ENCODE data around the gene LOXL3.

Gene LOXL3

DNA sequence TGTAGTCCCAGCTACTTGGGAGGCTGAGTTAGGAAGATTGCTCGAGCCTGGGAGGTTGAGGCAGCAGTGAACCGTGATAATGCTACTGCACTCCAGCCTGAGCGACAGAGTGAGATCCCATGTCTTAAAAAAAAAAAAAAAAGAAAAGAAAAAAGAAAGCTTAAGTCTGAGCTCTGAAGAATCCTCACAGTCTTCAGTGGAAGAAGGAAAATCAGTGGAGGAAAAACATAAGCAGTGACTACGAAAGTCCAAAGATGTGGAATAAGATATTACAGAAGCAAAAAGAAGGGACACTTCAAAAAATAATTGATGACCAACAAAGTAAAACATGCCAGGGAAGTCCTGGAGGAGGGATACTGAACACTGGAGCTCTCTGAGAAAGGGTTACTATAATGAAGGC, 43.5 kb downstream of the LOXL3 start:
- DNase-seq (ENCODE audit: low read depth in 2 of 2, low spot score in 1 of 2), result no peak

DNA sequence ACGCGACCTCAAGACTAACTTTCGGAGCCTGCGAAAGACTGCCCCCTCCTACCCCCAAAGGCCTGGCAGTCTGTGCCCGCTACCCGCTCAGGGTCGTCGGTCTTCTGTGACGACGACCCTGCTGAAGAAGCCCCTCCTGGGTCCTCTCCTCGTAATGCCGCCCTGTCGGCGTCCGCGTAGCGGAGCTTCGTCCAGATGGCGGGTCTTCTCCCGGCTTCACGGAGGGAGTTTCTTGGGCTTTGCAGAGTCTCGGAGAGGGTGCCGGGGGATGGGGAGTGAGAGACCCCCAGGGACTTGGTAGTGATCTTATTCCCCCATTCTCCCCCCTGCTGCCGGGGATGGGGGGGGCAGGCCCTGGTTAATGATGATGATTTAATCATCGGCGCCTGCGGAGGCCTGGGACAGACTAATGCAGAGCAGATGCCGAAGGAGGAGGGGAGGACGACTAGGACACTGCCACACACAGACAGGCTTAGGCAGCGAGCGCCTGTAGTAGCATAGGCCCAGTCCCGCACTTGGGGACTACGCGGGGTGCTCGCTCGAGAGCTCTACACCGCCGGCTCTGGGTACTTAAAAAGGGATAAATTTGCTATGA, 45.7 kb downstream of the LOXL3 start:
- no peak for DNase-seq (ENCODE audit: low read depth in 2 of 2, low spot score in 1 of 2)

DNA sequence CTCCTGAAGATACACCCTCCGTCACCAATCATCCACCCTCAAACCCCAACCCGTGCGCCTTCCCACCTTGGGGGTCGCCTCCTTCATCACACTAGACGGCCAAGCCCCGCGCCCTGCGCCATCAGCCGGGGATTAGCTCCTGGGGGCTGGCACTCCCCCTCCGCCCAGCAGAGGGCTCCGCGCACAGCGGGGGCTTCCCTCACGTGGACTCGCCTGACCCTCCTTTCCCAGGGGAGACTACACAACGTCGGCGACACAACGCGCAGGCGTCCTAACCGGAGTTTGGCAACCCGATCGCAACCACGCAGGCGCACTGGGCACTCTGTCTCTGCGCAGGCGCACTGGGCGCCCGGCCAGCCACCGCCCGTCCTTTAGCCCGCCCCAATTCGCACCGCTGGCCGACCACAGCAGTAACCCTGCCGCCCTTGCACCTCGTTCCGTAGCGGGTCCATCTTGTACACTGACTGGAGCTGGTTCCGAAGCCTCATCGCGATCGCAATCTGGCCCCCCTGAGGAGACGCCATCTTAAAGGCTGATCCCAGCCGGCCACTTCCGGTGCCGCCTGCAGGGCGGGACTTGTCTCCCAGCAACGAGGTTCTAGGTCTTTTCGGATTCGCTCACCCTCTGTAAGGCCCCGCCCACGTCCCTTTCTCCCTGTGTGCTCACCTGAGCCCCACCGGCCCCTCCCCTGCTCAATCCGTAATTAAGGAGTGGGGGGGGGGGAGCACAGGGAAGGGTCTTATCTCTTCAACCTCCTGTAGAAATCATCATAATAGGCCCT, 46.4 kb downstream of the LOXL3 start, which contains the start of gene PCGF1:
TSS of gene PCGF1 (minus strand) at position 551 of the 781 bp plus-strand sequence. CDS start at position 524, 27 bp downstream.
- peak; percentile 96 to 98 for DNase-seq (ENCODE audit: low read depth in 2 of 2, low spot score in 1 of 2)

DNA sequence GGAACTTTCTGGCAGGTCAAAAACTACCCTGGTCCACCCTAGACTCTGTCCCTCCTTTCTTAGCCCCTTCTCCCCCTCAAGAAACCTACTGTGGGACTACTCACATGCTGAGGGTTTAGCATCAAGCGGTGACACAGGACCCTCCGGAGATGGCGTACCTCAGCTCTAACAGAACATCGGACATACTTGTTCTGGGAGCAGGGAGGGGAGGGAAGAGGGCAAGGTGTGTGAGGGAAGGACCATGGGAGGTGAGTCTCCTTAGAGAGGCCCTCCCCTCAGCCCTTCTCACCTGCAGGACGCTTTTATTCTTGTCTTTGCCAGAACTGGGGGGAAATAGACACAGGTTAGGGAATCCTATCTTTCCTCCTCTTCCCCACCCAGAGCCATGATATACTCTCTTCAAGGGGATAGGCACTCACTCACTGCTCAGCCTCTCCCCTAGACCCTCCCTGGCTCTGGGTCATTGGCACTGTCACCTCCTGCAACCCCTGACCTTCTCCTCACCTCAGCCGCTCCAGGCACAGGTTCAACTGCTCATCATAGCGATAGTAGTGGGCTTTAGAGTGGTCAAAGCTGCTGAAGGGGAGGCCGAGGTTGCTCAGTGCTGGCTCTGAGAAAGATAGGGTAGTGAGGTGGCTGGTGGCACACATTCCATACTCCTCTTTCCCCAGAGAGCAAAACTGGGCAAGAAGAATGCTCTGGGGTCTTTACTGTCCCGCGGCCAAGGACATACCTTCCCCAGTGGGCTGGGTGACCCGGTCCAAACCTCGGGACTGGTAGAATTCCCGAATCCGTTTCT, 48.1 kb downstream of the LOXL3 start:
- DNase-seq (ENCODE audit: low read depth in 2 of 2, low spot score in 1 of 2), result no peak

DNA sequence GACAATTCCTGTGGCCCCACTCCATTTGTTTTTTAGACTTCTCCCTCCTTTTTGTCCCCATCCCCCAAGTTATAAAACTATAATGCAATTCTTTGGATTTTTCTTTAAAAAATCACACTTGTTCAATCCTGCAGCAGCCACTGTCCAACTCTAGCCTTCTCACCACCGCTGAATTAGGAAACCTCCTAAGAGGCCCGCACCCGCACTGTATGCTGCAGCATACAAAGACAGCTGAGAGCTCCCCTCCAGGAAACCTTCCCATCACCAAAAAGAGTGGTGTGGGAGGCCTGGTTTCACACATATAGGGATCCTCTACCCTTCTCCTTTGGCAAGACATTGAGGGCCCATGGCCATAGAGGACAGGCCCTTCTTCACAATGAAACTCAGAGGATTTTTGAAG, 49.2 kb downstream of the LOXL3 start:
- no peak for DNase-seq (ENCODE audit: low read depth in 2 of 2, low spot score in 1 of 2)

DNA sequence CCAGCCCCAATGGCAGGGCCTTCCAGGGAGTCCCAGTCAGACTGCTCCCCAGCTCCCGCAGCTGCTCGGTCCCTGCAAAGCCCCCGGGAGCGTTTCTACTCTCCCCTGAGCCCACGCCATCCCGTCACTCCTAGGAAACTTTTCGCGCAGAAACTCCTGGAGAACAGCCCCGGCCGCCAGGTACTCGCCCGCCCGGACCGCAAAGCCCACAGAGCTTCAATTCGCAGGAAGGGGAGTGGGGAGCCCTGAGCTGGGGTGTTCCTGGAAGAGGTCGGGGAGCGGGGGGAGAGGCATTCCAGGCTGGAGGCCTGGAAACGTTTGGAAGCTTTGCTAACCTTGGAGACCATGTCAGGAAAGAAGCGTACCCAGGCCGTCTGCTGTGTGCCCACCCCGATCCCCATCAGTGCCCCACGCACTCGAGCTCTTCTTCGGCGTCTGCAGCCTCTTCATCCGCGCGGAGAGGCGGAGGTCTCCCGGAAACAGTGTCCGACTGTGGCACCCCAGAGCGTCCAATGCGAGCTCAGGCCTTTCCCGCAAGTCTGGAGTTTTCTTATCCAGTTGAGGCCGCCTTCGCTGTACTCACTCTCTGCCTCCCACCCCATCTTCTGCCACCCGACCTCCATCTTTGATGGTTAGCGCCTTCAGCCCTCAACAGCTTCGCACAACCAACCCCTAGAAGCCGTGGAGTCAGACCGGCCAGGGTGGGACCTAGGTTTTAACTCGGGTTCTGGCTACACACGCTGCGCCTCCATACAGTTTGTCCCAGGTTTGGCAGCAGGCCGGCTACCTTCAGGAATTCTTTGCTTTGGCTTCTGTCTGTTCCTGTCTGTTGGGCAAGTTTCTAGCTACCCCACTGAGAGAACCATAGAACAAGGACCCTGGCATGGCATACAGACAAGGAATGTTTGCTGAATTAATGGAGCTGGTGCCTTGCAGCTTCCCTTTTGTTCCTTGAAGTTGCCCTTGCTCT, 50.0 kb downstream of the LOXL3 start:
- no peak for DNase-seq (ENCODE audit: low read depth in 2 of 2, low spot score in 1 of 2)

DNA sequence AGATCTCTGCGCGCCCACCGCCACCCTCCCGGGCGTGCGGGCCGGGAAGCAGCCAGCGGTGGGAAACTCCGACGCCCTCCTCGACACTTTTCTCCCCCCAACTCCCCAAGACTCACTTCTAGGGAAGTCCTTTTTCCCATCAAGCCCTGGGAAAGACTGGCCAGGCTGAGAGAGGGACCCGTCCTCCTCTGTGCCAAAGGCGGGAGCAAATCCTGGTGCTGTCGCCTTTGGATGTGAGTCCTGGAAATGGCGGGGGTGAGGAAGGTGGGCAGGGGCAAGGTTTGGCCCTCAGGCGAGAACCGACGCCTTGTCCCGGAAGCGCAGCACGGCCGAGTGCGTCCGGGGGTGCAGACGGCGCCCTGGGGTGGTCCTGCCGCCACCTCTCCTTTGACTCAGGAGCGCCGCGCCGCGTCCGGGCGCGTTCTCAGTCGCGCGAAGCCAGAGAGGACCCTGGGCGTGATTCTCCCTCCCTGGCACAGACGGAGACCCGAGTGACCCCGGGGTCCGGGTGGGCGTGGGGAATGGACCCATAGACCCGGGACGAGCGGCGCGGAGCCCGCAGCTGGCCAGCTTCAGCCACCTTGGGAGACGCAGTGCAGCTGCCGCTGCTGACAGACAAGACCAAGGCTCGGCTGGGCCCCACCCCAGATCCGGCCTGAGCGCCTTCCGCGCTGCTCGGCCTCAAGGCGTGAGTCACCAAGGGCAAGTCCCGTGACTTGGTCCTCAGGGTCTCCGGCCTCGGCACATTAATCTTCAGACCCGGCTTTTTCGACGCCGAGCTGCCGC, 50.8 kb downstream of the LOXL3 start:
- peak in 1 of 2 donors; percentile 30 for DNase-seq (ENCODE audit: low read depth in 2 of 2, low spot score in 1 of 2)

DNA sequence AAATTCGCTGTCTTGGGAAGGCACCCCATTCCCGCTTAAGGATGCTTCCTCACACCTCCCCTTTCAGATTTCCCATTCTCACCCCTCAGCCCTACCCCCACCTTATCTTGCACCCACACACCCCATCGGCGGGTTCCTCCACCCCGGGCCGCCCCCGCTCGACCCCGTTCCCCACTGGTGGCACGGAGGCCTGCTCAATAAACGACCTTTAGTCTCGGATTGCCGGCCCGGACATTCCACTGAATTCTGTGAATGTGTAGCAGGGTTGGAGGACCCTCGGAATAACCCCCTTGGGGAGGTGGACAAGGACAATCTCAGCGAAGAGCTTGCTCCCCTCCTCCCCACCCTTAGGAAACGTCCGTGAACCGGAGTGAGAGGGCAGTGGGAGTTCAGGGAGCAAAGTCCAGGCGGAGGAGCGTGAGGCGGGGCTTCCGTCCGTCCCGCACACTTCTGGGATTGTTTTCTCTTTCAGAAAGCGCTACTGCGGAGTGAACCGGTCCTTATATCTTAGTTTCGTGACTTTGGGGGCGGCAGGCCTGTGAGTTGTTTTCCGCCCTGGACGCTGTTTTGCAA, 51.5 kb downstream of the LOXL3 start:
- no peak for DNase-seq (ENCODE audit: low read depth in 2 of 2, low spot score in 1 of 2)

DNA sequence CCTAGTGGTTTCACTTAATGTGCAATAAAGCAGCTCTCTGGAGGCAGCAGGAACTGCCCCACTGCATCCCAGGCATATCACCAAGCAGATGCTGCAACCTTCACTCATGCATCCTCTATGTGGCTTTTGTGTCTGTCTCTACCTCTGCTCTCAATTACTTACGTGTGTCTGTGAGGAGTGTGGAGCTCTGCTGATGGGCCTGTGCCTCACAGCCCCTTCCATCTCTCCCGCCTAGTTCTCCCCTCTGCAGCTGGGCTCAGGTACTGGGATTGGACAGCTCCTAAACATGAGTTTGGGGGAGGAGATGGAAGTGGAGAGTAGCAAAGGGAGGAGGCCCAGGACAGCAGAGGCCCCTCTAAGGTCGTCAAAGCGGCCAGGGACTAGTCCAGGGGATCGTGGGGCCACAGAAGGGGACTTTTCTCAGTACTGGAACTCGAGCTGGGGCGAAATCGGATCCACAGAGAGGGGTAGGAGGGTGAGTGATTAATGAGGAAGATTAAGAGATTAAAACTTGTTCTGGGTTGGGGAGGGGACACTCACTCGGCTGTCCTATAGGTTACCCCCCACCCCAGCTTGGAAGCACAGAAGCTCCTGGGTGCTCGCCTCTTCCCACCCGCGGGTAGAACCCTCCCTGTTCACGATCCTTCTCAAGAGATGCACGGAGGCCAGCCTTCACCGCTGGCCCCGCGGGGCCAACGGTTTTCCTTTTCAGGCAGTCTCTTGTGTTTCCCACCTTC, 52.2 kb downstream of the LOXL3 start:
- no peak for DNase-seq (ENCODE audit: low read depth in 2 of 2, low spot score in 1 of 2)

DNA sequence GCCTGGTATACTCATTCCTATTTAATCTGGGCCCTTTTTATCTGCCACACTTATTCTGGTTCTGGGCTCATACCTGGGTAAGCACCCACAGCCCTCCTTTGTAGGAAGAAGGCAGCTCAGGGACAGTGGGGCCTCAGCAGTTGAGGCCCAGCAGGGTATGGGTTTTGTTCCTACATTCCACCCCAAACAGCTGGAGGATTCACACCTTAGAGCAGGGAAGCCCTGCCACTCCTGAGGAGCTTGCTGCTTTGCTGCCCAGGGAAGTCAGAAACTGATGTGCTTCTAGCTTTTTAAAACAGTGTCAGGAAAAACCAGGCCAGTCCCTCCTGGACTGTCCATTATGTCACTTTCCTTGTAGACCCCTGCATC, 53.2 kb downstream of the LOXL3 start:
- no peak for DNase-seq (ENCODE audit: low read depth in 2 of 2, low spot score in 1 of 2)

DNA sequence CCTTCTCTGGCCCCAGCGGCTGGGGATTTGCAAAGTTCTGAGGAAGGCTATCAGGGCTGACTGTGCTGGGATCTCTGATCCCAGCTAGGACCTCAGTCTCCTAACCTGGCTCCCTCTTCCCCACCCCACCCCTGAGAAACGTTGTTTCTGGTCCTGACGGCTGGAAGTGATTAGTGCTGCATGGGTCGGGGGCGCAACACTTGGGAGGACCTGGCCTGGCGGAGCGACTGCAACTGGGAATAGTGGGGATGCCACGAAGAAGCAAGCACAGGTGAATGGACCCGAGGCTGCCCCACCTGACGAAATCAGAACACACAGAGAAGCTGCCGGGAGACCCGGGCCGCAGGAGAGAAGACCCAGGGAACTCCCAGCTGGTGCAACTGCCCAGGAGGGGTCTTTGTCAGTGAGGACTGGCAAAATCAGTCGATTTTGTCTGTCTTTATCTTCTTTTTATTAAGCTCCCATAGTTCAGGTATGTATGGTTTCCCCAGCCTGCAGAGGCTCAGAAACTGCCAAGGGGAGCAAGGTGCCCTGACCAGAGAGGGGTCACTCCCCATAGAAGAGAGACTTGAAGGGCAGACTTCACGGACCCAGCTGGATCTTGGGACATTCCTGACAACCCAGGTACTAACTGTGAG, 53.7 kb downstream of the LOXL3 start:
- no peak for DNase-seq (ENCODE audit: low read depth in 2 of 2, low spot score in 1 of 2)

DNA sequence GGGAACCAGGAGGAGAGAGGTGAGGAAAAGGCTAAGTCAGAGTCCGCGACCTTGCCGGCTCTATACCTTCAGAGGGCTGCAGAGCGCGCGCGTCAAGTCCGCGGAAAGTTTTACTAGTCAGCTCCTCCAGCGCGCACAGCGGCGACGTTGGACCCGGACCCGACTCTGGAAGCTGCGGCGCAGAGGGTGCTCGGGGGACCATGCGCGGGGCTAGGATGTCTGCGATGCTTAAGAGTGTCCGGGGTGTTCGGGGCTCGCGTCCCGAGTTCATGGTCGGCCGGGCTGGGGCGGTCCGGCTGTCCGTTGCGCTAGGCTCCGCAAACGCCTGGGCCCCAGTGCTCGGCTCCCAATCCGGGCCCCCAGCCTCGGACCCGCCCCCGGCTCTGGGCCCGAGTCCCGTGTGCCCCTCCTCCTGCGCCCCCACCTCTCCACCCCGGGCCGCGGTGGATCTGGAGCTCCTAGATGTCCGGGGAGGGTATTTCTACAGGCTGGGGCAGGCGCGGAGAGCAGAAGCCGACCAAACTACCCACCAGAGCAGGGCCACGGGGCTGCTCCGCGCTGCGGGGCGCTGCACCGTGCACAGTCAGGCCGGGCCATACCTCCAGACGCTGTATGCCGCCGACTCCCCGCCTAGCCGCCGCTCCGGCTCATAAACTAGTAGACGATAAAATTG, 54.3 kb downstream of the LOXL3 start, which contains the start of gene LBX2:
TSS of gene LBX2 (minus strand) at position 337 of the 673 bp plus-strand sequence. CDS start at position 271, 66 bp downstream.
- DNase-seq (ENCODE audit: low read depth in 2 of 2, low spot score in 1 of 2), result no peak

DNA sequence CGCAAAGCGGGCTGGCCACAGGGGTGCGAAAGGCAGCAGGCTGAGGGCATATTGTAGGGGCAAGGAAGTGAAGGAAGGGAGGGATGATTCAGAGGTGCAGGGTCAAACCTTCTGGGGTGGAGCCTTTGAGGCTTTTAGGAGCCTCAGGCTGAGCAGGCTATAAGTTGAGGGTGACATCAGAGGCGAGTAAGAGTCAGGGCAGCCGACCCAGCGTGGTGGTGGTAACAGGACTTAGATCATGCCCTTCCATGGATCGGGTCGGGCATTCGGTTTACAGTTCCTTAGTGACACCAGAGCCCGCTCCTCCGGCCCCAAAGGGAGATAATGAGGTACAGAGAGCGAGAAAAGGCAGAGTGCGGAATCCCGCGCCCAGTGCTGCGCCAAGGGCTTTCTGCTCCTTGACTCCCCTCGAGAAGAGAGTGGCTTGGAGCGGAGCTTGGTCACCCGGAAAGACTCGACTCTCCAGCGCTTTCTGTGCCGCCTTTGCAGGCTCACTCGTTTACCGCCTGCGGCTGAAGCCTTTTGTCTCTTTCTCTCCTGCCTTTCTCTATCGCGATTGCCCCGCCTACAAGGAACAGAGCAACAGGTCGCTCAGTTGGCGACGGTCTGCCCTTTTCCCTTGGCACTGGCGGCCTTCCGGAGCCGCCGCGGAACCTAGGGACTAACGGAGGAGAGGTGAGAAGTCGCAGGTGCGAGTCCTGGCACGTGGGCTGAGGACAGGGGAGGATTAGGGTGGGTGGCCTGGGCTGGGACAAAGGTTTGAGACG, 55.1 kb downstream of the LOXL3 start:
- no peak for DNase-seq (ENCODE audit: low read depth in 2 of 2, low spot score in 1 of 2)

DNA sequence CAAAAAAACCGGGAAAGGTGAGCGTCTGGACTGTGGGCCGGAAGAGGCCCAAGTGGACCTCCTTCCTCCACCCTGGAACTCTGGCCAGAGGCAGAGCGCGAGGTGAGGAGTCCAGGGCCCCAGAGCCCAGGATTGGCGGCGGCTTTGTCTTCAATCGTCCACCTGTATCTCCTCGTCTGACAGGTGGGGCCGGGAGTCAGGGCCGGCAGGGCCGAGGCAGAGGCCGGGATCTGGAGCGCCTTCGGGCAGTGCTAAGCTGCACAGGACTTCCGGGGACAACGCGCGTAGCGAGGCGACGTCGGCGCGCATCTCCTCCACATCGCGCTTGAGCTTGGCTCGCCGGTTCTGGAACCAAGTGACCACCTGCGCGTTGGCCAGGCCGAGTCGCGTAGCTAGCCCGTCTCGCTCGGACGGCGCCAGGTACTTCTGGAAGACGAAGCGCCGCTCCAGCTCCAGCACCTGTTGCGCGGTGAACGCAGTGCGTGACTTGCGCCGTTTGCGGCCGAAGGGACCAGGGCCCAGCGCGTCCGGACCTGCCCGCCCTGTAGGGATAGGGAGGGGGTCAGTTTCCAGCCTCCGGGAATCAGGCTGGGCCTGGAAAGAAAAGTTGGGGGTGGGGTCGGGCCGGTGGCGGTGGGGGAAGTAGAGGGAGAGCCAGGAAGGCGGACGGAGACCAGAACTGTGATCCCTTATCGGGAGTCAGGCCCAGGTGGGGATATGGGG, 55.8 kb downstream of the LOXL3 start:
- no peak for DNase-seq (ENCODE audit: low read depth in 2 of 2, low spot score in 1 of 2)

DNA sequence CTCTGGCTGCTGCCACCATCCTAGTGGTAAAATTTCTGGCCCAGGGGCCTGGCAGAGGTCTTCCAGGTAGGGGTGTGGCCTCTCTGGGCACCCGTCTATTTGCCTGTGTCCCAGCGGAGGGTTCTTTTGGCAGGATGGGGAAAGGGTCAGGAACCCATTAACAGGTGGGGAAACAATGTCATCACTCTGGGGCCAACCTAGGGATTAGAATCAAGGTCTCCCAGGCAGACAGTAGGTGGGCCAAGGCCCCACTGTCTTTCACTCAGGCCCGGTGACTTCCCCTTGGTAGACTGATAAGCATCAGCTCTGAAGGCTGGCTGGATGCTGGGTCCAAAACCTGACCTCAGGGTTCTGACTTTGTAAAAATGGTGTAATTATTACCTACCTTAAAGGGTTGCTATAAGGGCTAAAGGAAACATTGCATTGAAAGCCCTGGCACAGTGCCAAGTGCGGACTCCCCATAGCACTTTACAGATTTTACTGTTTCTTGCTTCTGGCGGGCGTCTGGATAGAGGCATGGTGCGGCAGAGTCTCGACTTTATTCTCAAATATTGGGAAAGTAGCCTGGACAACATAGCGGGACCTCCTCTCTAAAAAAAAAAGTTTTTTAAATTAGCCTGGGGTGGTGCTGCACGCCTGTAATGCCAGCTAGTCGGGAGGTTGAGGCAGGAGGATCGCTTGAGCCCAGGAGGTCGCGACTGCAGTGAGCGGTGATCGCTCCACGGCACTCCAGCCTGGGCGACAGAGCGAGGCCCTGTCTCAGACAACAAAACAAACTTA, 56.6 kb downstream of the LOXL3 start:
- no peak for DNase-seq (ENCODE audit: low read depth in 2 of 2, low spot score in 1 of 2)

DNA sequence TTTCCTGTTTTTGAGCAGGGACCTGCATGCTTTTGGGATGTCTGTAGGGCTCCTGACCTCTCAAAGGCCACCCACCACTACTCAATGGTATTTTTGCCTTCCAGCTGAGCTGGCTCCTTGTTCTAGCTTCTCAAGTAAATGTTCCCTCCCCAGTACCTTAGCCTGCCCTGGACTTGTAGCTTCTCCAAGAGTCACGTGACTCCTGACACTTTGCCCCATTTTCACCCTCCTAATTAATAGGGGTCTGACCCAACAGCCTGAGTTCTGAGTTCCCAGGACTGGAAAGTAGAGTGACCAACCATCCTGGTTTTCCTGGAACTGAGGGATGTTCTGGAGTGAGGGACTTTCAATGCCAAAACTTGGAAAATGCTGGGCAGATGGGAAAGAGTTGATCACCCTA, 58.3 kb downstream of the LOXL3 start:
- no peak for DNase-seq (ENCODE audit: low read depth in 2 of 2, low spot score in 1 of 2)

Data from stimulated activated CD8-positive, alpha-beta memory T cell treated with anti-CD3 and anti-CD28 coated beads, Interleukin-4, amount 100 ng/mL, for 1 hour (primary cell).